Fibroblast of villous mesenchyme (primary cell): ENCODE data around the gene SCN5A. TPM values are rescaled to one million over a fixed set of nuclear protein-coding genes. Genes with fewer than 3 reads are reported as not detected.
A peak's percentile ranks its signal among the peaks of the same experiment; 100 is the strongest.

Source experiments
- DNase-seq: peaks from one replicate; pipeline ENCODE4 v3.0.0-alpha.2; 2010; ENCODE audit warnings: low read depth
- H3K4me3 ChIP-seq: 2 replicates; pipeline ENCODE4 v1.5.1; 2011; ENCODE audit warnings: low read depth, mild to moderate bottlenecking, low read length
- total RNA-seq: library from RNA; depleted of rRNA; stranded (reverse); fragments of >200 nt; gene quantifications from 2 replicates; pipeline ENCODE4 v1.2.3, GENCODE V29; 2012
- TF ChIP-seq, protein P1 (sequence below): IDR thresholded peaks from 2 replicates; pipeline ENCODE4 v1.5.1; 2012; ENCODE audit warnings: low read depth, mild to moderate bottlenecking, low read length; ENCODE audit not compliant: insufficient read depth

SCN5A gene
- total RNA-seq, 1 donor = 0.43 TPM

DNA sequence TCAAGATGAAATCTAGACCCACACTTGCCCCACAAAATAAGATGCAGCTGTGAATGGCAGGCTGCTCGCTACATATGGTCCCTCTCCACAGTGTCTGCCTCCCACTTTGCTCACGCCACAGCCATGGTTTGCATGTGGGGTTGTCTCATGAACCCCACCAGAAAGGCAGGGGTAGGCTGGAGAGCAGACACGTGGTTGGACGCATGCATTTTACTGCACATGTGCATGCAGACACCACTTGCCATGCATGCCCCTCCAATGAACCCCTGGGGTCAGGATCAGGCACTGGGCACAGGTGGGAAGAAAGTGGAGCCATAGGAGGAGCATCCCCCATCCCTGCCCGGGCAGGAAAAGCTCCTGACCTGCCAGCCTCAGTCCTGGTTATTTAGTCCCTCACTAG, 20.7 kb downstream of the SCN5A start:
- TF ChIP-seq, protein P1, sequence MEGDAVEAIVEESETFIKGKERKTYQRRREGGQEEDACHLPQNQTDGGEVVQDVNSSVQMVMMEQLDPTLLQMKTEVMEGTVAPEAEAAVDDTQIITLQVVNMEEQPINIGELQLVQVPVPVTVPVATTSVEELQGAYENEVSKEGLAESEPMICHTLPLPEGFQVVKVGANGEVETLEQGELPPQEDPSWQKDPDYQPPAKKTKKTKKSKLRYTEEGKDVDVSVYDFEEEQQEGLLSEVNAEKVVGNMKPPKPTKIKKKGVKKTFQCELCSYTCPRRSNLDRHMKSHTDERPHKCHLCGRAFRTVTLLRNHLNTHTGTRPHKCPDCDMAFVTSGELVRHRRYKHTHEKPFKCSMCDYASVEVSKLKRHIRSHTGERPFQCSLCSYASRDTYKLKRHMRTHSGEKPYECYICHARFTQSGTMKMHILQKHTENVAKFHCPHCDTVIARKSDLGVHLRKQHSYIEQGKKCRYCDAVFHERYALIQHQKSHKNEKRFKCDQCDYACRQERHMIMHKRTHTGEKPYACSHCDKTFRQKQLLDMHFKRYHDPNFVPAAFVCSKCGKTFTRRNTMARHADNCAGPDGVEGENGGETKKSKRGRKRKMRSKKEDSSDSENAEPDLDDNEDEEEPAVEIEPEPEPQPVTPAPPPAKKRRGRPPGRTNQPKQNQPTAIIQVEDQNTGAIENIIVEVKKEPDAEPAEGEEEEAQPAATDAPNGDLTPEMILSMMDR = no peak
- DNase-seq = no peak
- H3K4me3 ChIP-seq = no peak overlapping the region

DNA sequence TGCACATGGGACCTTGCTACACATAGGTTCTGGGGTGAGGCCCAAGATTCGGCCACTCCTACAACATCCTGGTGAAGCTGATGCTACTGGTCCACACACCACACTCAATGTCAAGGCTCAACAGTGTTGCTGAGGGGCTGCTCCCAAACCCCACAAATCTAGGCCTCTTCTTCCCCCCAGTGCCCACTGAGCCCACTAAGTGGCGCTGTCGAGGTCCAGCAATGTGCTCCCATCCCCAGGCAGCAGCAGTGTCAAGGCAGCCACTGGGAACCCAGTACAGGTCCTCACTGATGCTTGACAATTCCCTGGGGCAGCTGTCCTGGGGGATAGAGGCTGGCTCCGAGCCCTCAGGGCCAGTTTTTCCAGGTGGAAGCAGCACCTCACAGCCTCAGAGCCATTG, 21.5 kb downstream of the SCN5A start:
- TF ChIP-seq, protein P1 = peak; percentile 69
- no peak overlapping the region for H3K4me3 ChIP-seq
- DNase-seq = peak; percentile 11

DNA sequence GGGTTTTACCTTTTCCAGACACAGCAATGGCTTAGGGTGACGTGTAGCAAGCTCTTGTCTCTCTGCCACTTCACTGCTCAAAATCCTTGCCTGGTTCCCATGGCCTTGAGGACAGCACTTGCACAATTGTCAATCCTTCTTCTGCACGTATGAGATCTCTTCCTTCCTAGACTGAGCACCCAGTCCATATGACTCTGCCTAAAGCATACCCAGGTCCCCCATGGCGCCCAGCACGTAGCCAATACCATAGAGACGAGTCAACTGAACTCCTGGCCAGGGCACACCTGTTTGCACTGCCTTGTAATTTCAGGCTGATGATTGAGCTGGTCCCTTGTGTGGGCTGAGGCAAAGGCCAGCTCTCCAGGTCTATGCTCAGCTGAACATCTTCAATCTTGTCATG, 23.3 kb downstream of the SCN5A start:
- no peak for DNase-seq
- TF ChIP-seq, protein P1 = no peak
- H3K4me3 ChIP-seq = no peak overlapping the region

DNA sequence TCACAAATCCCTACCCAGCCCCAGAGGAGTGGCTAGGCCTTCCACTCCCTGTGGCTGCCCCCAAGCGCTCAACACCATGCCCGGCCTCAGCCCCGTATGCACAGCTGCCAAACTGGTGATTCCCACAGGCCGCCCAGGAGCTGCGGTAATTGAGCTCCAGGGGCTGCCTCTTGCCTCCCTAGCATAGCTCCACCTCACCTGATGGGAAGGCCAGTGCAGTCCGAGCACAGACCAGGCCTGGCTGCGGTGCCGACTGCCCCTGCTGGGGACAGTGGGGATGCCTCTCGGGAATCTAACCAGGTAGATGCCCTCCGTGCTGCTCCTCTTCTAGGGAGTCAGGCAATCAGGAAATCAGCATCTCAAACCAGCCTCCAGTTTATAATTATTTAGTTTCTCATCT, 25.9 kb downstream of the SCN5A start:
- no peak overlapping the region for H3K4me3 ChIP-seq
- TF ChIP-seq, protein P1 = no peak
- no peak for DNase-seq

DNA sequence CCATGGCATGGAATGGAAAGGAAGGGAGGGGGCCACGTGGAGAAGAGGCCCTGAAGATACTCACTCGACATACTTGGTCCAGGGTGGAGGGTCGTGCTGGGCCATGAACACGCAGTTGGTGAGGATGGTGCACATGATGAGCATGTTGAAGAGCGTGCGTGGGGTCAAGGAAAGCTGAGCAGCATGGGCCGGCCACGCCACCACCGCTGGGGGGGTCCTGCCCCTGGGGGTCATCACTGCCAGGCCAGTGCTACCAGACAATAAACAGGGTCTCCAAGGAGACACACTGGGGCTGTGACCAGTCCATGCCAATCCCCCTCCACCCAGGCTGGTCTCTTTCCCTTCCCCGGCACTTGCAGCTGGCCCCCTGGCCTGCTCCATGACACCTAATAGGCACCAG, 27.2 kb downstream of the SCN5A start:
- TF ChIP-seq, protein P1 = no peak
- no peak overlapping the region for H3K4me3 ChIP-seq
- DNase-seq = no peak

DNA sequence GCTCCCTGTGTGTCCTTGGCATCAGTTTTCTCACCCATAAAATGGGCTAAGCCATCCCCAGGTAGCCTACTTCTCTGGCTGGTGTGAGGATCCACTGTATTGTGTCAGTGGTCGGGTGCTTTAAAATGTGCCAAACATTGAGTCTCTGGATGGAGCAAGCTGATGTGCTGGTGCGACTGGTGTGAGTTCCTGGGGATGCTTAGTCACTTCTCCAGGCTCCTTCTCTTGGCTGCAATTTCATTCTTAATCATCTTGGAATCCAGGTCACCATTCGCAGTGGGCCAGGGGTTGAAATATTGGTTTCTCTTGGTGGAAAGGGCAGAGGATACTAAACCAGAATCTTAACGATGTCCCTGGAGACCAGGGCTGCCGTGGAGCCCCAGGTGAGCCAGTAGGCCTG, 29.3 kb downstream of the SCN5A start:
- DNase-seq = no peak
- TF ChIP-seq, protein P1 = no peak
- H3K4me3 ChIP-seq = no peak overlapping the region

DNA sequence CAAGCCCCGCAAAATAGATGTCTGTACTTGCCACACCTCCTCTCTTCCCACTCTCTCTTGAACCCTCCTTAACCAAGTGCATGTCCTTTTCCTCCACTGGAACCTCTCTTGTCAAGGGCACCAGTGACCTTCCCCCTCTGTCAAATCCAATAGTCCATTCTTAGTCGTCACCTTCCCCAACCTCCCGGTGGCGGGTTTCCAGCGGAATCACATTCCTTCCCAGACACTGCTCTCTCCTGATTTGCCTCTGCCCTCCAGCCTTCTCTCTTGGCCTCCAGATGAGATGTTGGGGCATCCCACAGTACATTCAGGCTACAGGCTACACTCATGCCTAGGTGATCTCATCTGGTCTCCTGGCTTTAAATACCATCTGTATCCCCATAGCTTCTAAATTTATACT, 31.1 kb downstream of the SCN5A start:
- TF ChIP-seq, protein P1 = no peak
- DNase-seq = no peak
- H3K4me3 ChIP-seq = no peak overlapping the region
